SK-N-SH (cell line): ENCODE results near the gene CLC. TPM values are rescaled to one million over a fixed set of nuclear protein-coding genes. Genes with fewer than 3 reads are reported as not detected.
"Not testable (repeated sequence)": the region's sequence is repeated elsewhere in the genome, so short reads cannot be mapped to it uniquely, and the experiment has no call there.

Source experiments
- CTCF ChIA-PET: fragments of 300-600, 350-600 bp; formaldehyde crosslinking; extraction: SDS; loops from one replicate; lab custom pipeline; 2021; lab: Yijun Ruan, JAX
- POLR2A ChIA-PET: fragments of 350-600 bp; sonication (Branson Sonifier 250); formaldehyde crosslinking; extraction: SDS; loops from one replicate; lab custom pipeline; 2020; ENCODE audit warnings: antibody characterized with exemption, inconsistent platforms; lab: Yijun Ruan, JAX
- DNase-seq: peaks from one replicate; pipeline ENCODE4 v3.0.0; 2012
- H2AFZ ChIP-seq: fragments of 200-600 bp; sonication (generic); 2 replicates; pipeline ENCODE4 v1.8.1; 2016; ENCODE audit warnings: antibody characterized with exemption, mild to moderate bottlenecking, low read depth
- H3F3A ChIP-seq: fragments of 200-600 bp; sonication (generic); replicated peaks from 2 replicates; pipeline ENCODE3; 2016; ENCODE audit warnings: antibody characterized with exemption, mild to moderate bottlenecking; ENCODE audit not compliant: insufficient read depth
- H3K27ac ChIP-seq, 2 experiments: fragments of 200-500 bp in 1 of 2; fragments of 200-600 bp in 1 of 2; sonication (Bioruptor generic) in 1 of 2; sonication (generic), shearing (Covaris generic) in 1 of 2; 2 replicates each; pipeline versions ENCODE4 v1.5.1 to v1.6.1; 2014 to 2016; ENCODE audit warnings: low read depth in 2 of 2, inconsistent platforms in 1 of 2, low read length in 1 of 2, mild to moderate bottlenecking in 1 of 2, mixed read lengths in 1 of 2
- H3K27me3 ChIP-seq: fragments of 200-600 bp; sonication (generic), shearing (Covaris generic); 2 replicates; pipeline ENCODE4 v1.6.1; 2016; ENCODE audit warnings: mixed run types; ENCODE audit not compliant: insufficient read depth
- H3K36me3 ChIP-seq, 2 experiments: fragments of 200-500 bp in 1 of 2; fragments of 200-600 bp in 1 of 2; sonication (Bioruptor generic) in 1 of 2; sonication (generic) in 1 of 2; replicated peaks in 1 of 2; 2 replicates each; pipeline versions ENCODE3 to v1.5.1; 2014 to 2016; ENCODE audit warnings: low read length in 1 of 2, mild to moderate bottlenecking in 1 of 2; ENCODE audit not compliant: insufficient read depth in 2 of 2, control insufficient read depth in 1 of 2
- H3K4me1 ChIP-seq, 2 experiments: fragments of 200-500 bp in 1 of 2; fragments of 200-600 bp in 1 of 2; sonication (Bioruptor generic) in 1 of 2; sonication (generic), shearing (Covaris generic) in 1 of 2; 2 replicates each; pipeline versions ENCODE4 v1.5.1 to v1.6.1; 2014 to 2016; ENCODE audit warnings: low read depth in 1 of 2, low read length in 1 of 2, mixed run types in 1 of 2; ENCODE audit not compliant: insufficient read depth in 2 of 2, control insufficient read depth in 1 of 2
- H3K4me2 ChIP-seq: fragments of 200-600 bp; sonication (generic), shearing (Covaris generic); 2 replicates; pipeline ENCODE4 v1.6.1; 2017; ENCODE audit warnings: mixed run types
- H3K4me3 ChIP-seq, 2 experiments: fragments of 200-500 bp in 1 of 2; fragments of 200-600 bp in 1 of 2; sonication (Bioruptor generic) in 1 of 2; sonication (generic), shearing (Covaris generic) in 1 of 2; 2 replicates each; pipeline versions ENCODE4 v1.5.1 to v1.8.1; 2014 to 2016; ENCODE audit warnings: low read depth in 2 of 2, inconsistent platforms in 1 of 2, low read length in 1 of 2, mild to moderate bottlenecking in 1 of 2, mixed read lengths in 1 of 2, moderate library complexity in 1 of 2
- H3K79me2 ChIP-seq: fragments of 200-600 bp; sonication (generic); 2 replicates; pipeline ENCODE4 v1.8.1; 2017; ENCODE audit warnings: mild to moderate bottlenecking; ENCODE audit not compliant: insufficient read depth
- H3K9ac ChIP-seq: fragments of 200-600 bp; sonication (generic); 2 replicates; pipeline ENCODE4 v1.6.1; 2017; ENCODE audit warnings: mixed run types
- H3K9me2 ChIP-seq: fragments of 200-600 bp; sonication (generic); 2 replicates; pipeline ENCODE4 v1.6.1; 2017; ENCODE audit warnings: mixed run types
- H3K9me3 ChIP-seq: fragments of 200-600 bp; sonication (generic); 2 replicates; pipeline ENCODE4 v1.6.1; 2017; ENCODE audit warnings: mixed run types, mild to moderate bottlenecking, moderate library complexity
- H4K20me1 ChIP-seq: fragments of 200-600 bp; sonication (generic); 2 replicates; pipeline ENCODE4 v1.6.1; 2017; ENCODE audit warnings: mild to moderate bottlenecking, mixed run types; ENCODE audit not compliant: insufficient read depth
- CTCF ChIP-seq: fragments of 200-600 bp; sonication (generic); IDR thresholded peaks from 2 replicates; pipeline ENCODE4 v1.6.1; 2017; ENCODE audit warnings: antibody characterized with exemption, mild to moderate bottlenecking, moderate library complexity
- ELF1 ChIP-seq: IDR thresholded peaks from 2 replicates; pipeline ENCODE4 v1.4.0; 2012
- FOSL2 ChIP-seq: IDR thresholded peaks from 2 replicates; pipeline ENCODE4 v1.4.0; 2012; ENCODE audit warnings: low read depth, mild to moderate bottlenecking, moderate library complexity, borderline replicate concordance
- FOXM1 ChIP-seq: IDR thresholded peaks from 2 replicates; pipeline ENCODE4 v1.4.0; 2012; ENCODE audit warnings: low read depth, mild to moderate bottlenecking
- JUND ChIP-seq: IDR thresholded peaks from 2 replicates; pipeline ENCODE4 v1.4.0; 2012
- MXI1 ChIP-seq: IDR thresholded peaks from 2 replicates; pipeline ENCODE4 v1.6.1; 2012; ENCODE audit warnings: mild to moderate bottlenecking, low read depth, low read length, improper control_type of control experiment
- NFIC ChIP-seq: IDR thresholded peaks from 2 replicates; pipeline ENCODE4 v1.4.0; 2012; ENCODE audit warnings: borderline replicate concordance
- RAD21 ChIP-seq: IDR thresholded peaks from 2 replicates; pipeline ENCODE4 v1.6.1; 2012; ENCODE audit warnings: mild to moderate bottlenecking, low read length
- RXRA ChIP-seq: IDR thresholded peaks from 2 replicates; pipeline ENCODE4 v1.4.0; 2012; ENCODE audit warnings: low read depth, mild to moderate bottlenecking, borderline replicate concordance
- SIN3A ChIP-seq: IDR thresholded peaks from 2 replicates; pipeline ENCODE4 v1.6.1; 2012; ENCODE audit warnings: low read depth, mild to moderate bottlenecking, low read length, moderate library complexity, borderline replicate concordance
- SMC3 ChIP-seq: IDR thresholded peaks from 2 replicates; pipeline ENCODE4 v1.6.1; 2012; ENCODE audit warnings: low read depth, low read length, improper control_type of control experiment
- TAF1 ChIP-seq: IDR thresholded peaks from 2 replicates; pipeline ENCODE4 v1.6.1; 2012; ENCODE audit warnings: low read depth, mild to moderate bottlenecking, low read length, moderate library complexity, borderline replicate concordance
- TEAD4 ChIP-seq: IDR thresholded peaks from 2 replicates; pipeline ENCODE4 v1.4.0; 2012; ENCODE audit warnings: mild to moderate bottlenecking, borderline replicate concordance; ENCODE audit not compliant: insufficient read depth
- USF1 ChIP-seq: IDR thresholded peaks from 2 replicates; pipeline ENCODE4 v1.4.0; 2012; ENCODE audit warnings: low read depth, borderline replicate concordance
- ZBTB33 ChIP-seq: IDR thresholded peaks from 2 replicates; pipeline ENCODE4 v1.4.0; 2012; ENCODE audit warnings: low read depth, borderline replicate concordance
- WGBS: methylation state at CpG from one replicate; pipeline ENCODE4 v1.1.6; 2017; ENCODE audit warnings: low lambda C conversion rate; 5-methylcytosine and 5-hydroxymethylcytosine counted together
- polyA plus RNA-seq, 3 experiments: library from polyadenylated mRNA; depleted of rRNA; stranded (reverse); fragments of >200 nt; gene quantifications; 2 replicates each; pipeline ENCODE4 v1.2.3, GENCODE V29; 2012

The CLC gene
- polyA plus RNA-seq, 1 of the 3 experiments (the other 2 are of a cell fraction): not detected

GRCh38 chr19:39688637-39689036, 49.2 kb downstream of the CLC start:
- H3K4me3 ChIP-seq, H3K27ac ChIP-seq, H2AFZ ChIP-seq, H3K4me1 ChIP-seq, CTCF ChIA-PET, H3K9me2 ChIP-seq, H3K36me3 ChIP-seq, H3K9ac ChIP-seq, H3K4me2 ChIP-seq, POLR2A ChIA-PET, H3F3A ChIP-seq, H3K9me3 ChIP-seq, H4K20me1 ChIP-seq, H3K79me2 ChIP-seq, DNase-seq: not testable (repeated sequence)
- 18% methylated on average over 4 of the region's 4 CpGs for WGBS
- H3K27me3 ChIP-seq: peaks cover 11% of the 10 kb centered on the region; the same call in 1 of the 2 replicates

- Histone ChIP-seq H3K27me3 (peaks cover 11% of the 10 kb centered on the region; the same call in 1 of the 2 replicates), H2AFZ (no peak overlapping the region), H3F3A (no peaks in the 10 kb centered on the region), H3K79me2 (no peaks in the 10 kb centered on the region), H3K9me2 (no peaks in the 10 kb centered on the region), H3K9me3 (no peaks in the 10 kb centered on the region), H3K27ac (no peak overlapping the region), H3K4me2 (no peak overlapping the region), H3K4me3 (no peak overlapping the region), H3K4me1 (no peaks in the 10 kb centered on the region), H4K20me1 (no peaks in the 10 kb centered on the region), H3K9ac (no peak overlapping the region), H3K36me3 (no peaks in the 10 kb centered on the region)
- DNase-seq: no peak
- POLR2A ChIA-PET: no interaction called here
- WGBS: 10% methylated on average over 3 of the region's 3 CpGs
- CTCF ChIA-PET: no interaction called here
- no peak for TF ChIP-seq SIN3A
These were observed 51.1 kb downstream of the CLC start for GRCh38 chr19:39686739-39687138.

- POLR2A ChIA-PET: no interaction called here
- no peaks in the 10 kb centered on the region for H3F3A ChIP-seq
- CTCF ChIA-PET: no interaction called here
- no peaks in the 10 kb centered on the region for H3K36me3 ChIP-seq
- DNase-seq: no peak
- WGBS: 9% methylated on average over 5 of the region's 5 CpGs
- no peak overlapping the region for H3K4me3 ChIP-seq
- no peaks in the 10 kb centered on the region for H4K20me1 ChIP-seq
- no peaks in the 10 kb centered on the region for H3K79me2 ChIP-seq
- H3K27me3 ChIP-seq: peaks cover 11% of the 10 kb centered on the region; the same call in 1 of the 2 replicates
- no peak for TF ChIP-seq RAD21
- no peak for TF ChIP-seq FOXM1
- no peak for TF ChIP-seq USF1
- no peak for TF ChIP-seq TAF1
- no peak for TF ChIP-seq TEAD4
- no peak for TF ChIP-seq MXI1
- no peak for TF ChIP-seq RXRA
- TF ChIP-seq JUND: no peak
- no peak for TF ChIP-seq ELF1
- TF ChIP-seq FOSL2: no peak
- no peak for TF ChIP-seq ZBTB33
- no peak for TF ChIP-seq SMC3
- no peak for TF ChIP-seq CTCF
- no peak for TF ChIP-seq NFIC
- no peaks in the 10 kb centered on the region for H3K9me2 ChIP-seq
- H3K4me2 ChIP-seq: no peak overlapping the region
- H3K9ac ChIP-seq: no peak overlapping the region
- H3K9me3 ChIP-seq: no peaks in the 10 kb centered on the region
- no peak overlapping the region for H3K27ac ChIP-seq
- H3K4me1 ChIP-seq: no peaks in the 10 kb centered on the region
- H2AFZ ChIP-seq: no peak overlapping the region
These were observed 53.6 kb downstream of the CLC start for GRCh38 chr19:39684267-39684666.
